ENCODE results near the gene MARK4.

DNA sequence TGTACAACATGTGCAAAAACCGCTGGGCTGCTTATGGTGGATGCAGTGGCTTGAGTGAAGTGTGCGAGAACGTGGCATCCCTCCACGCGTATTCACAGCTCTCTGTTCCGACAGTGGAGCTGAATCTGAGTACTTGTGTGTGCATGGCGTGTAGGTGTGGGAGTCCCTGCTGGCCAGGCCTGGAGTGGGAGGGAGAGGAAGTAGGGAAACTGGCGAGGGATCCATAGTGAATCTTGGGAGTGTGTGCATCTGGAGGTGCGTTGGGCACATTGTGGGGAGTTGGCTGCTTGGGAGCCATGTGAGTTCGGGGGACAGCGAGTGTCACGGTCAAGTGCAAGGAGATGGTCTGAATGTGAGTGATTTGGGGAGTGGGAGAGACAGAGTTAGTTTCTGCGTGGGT, 91.8 kb downstream of the MARK4 start:
- no peak for TF ChIP-seq POLR2AphosphoS5 (IDR thresholded peaks at IDR 0.05)
- TF ChIP-seq POLR2A (IDR thresholded peaks at IDR 0.05): no peak
- TF ChIP-seq, protein P1, sequence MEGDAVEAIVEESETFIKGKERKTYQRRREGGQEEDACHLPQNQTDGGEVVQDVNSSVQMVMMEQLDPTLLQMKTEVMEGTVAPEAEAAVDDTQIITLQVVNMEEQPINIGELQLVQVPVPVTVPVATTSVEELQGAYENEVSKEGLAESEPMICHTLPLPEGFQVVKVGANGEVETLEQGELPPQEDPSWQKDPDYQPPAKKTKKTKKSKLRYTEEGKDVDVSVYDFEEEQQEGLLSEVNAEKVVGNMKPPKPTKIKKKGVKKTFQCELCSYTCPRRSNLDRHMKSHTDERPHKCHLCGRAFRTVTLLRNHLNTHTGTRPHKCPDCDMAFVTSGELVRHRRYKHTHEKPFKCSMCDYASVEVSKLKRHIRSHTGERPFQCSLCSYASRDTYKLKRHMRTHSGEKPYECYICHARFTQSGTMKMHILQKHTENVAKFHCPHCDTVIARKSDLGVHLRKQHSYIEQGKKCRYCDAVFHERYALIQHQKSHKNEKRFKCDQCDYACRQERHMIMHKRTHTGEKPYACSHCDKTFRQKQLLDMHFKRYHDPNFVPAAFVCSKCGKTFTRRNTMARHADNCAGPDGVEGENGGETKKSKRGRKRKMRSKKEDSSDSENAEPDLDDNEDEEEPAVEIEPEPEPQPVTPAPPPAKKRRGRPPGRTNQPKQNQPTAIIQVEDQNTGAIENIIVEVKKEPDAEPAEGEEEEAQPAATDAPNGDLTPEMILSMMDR (IDR thresholded peaks at IDR 0.05): no peak
